GM21360 (cell line): Measurements from ENCODE around the gene SLC8A1.

Source experiments
- ATAC-seq: cut with Tn5 transposase; IDR thresholded peaks from one replicate; pipeline ENCODE4 v1.9.1; 2021; ENCODE audit warnings: mild to moderate bottlenecking, moderate library complexity; ENCODE audit not compliant: unreplicated experiment

Gene SLC8A1

DNA sequence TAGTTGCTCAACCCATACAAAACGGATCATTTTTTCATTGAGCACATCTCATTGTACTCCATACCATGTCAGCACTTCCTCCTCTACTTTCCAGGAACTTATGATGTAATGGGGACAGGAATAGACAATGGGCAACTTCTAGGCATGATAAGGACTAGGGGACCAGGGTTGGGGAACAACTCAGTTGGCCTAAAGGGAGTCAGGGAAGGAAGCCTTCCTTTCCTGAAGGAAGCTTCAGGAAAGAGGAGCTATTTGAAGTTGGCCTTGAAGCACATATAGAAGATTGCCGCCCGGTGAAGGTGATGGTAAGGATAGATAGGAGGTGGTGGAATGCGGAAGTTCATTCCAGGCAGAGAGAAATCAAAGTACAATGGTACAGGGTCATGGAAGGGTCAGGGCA, 283.9 kb downstream of the SLC8A1 start:
- no peak for ATAC-seq

DNA sequence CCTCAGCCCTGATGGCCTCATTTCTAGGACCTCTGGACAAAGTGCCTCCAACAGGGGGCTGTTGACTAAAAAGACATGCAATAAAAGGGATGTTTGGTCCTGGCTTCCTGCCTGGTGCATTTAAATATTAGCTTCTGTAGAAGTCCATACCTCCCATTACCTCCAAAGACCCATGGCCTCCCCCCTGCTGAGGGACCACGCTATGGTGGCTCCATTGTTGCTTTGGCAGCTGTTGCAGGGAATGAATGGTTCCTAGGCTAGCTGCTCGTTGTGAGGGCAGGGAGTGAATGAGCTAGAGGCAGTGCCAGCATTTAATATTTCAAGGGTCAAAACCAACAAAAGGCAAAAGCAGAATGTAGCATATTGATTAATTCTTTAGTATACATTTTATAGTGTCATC, 285.9 kb downstream of the SLC8A1 start:
- no peak for ATAC-seq

DNA sequence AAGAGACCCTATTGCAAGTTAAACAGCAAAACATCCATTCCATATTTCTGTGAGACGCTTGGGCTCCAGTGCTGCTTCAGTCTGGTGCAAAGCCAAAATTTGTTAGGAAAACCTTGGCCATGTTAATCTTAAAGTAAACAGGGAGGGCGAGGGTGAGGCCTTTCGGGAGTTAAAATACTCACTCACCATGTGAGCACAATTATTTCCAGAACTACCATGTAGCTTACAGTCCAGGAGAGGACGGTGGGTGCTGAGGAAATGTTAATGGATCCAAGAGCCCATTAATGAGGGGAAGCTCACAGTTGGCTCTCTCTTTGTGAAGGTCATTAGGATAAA, 286.4 kb downstream of the SLC8A1 start:
- no peak for ATAC-seq

DNA sequence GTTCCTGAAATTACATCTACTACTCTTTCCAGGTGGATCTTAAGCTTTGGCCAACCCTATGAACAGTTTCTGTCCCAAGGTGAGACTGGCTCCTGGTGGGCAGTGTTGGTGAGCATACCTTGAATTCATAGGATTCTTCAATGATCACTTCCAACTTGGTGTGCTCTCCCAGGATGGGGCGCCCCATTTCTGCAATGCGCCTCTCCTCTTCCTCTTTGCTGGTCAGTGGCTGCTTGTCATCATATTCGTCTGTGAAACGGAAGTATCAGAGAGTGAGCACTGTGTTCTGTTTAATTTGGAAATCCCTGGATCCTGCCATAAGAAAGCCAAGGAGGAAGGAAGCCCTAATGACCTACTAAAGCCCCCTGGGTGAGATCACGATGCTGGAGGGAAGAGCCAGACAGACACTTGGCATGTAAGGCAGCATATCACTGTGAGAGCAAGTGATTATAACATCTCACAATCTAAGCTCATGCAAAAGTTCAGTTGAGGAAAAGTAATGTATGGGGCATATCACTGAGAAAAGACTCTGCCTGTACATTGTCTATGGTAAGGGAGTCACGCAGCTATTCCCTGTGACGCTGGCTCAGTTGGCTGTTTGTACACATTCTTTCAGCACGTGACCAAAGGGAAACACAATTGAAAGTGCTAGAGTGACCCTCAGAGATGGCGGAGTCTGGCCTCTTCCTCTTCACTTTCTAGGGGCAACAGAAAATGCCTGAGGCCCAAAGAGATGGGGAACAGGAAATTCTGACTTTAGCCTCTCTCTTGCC, 287.0 kb downstream of the SLC8A1 start:
- no peak for ATAC-seq

DNA sequence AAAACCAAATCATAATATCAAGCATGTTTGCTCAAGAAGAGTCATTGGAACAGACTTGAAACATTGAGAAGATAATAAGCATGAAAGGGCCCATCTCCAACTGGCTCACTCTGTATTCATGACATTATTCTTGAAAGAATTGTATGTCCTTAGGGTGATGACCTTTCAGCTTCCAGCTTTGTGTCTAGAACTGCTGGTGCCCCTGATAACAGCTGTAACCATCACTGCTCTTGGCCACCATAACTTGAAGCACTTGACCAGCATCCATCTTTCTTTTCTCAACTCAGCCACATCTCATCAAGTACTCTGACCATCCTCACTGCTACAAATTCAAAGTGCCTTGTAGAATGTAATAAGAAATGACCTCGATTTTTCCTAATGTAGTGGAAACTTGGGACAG, 289.9 kb downstream of the SLC8A1 start:
- no peak for ATAC-seq

DNA sequence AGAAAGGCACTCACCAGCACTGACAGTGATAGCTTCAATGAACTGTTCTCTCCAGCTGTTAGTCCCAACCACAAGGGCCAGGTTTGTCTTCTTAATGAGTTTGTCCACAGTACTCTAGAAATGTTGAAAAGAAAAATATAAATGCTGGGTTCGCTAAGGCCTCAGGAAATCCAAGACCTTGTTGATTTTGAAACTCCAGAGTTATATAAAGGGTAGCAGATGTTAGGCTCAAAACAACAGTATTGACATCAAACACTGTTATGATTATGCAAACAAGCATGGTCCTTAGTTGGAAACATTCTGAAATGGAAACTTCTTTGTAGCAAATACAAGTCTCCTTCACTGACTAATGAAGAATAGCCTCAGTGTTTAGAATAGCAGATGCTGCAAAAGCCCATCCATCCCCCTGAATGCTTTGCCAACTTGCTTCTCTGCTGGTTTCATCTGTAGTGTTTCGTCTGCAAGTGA, 291.1 kb downstream of the SLC8A1 start:
- no peak for ATAC-seq

DNA sequence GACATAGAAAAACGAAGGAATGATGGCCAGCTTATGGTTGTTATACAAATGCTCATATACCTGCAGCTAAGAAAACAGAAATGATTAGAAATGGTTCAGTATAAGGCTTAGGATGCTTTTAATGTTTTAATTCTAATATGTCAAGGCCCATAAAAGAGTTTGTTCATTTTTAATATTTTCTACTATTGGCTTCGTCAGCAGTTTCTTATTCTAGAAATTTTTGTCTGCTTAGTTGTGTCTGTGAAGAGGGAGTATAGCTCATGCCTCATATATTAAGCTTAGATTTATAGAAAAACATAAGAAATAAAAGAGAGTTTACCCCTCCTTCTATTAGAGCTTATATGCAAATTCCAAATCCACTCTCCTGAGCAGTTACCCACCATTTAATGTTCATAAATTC, 292.6 kb downstream of the SLC8A1 start:
- no peak for ATAC-seq

DNA sequence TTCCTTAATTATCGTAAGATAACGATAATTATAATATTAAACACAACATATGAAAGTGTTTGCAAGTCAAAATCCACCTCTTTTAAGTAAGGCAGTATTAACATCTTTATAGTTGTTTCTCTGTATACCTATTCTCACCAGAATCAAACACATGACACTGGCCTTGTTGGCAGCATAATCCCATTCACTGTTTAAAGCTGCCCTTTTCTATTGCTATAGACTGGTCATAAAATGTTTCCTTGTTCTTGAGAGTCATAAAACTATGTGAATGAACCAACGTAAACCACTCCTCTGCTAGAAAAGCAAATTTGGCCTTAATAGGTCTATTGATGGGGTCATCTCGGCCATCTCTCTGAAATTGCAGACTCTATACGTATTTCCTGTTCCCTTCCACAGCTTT, 293.1 kb downstream of the SLC8A1 start:
- ATAC-seq: no peak

DNA sequence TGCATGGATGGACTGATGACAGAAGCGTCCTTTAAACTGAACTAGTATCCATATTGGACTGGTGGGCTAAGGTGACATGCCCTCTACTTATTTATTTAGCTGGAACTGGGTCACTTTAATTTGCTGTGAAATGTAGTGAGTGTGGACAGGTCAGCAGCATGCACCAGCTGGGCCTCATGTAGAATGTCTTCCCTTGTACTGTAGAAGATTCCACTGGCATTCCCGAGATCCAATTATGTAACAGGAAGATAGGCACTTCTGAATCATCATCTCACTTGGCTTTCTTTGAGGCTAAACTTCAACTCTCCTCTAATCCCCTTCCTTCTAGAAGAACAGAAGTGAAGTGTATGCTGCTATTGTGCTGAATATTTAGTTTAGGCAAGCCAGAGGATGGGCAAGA, 296.2 kb downstream of the SLC8A1 start:
- ATAC-seq: no peak

DNA sequence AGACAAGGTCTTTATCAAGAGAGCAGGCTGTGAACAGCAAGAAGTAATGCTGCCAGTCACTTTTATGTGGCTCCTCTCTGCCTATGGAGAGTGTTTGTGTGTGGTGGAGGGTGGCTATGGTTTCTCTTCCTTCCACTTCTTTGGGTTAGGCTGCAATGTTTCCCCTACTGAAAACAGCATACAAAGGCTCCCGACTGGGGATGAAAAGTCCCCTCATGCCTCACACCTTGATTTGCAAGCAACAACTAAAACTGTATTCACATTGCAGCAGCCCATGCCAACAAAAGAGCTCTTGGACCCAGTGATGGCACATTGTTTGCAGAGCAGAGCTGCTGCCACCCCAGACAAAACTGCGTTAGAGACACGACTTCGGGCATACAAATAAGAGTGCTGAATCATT, 301.6 kb downstream of the SLC8A1 start:
- no peak for ATAC-seq

DNA sequence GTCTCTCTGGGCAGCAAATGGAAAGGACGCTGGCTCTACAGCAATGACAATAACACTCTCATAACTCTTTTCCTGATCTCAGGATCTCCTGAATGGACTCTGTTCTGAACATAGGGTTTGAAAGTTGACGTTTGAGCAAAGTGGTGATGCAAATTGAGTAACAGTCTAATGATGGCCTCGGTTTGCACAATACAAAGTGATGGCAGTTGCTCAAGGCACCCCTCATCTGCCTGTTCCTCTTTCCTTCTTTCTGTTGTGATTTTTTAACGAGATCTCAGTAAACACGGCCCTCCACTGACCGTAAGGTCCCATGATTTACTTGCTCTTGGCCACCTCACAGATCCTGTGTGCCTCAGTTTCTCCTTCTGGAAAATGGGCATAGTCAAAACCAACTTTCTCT, 303.6 kb downstream of the SLC8A1 start:
- ATAC-seq: no peak

DNA sequence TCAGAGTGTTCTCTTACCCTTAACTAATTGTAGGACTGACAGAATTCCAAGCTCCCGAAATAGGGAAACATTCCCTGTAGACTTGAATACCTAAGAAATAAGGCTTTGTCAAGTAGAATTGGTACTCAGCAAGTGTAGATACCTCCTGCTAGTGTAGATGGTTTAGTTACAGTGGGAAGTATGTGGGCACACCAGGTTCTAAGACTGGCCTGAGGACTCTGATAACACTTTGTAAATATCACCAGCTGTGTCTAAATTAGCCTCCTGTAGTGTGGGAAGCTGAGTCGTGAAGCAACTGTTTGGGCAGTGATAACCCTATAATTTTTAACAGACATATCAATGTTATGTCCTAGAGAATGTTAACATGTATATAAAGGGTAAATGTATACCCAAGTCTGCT, 304.5 kb downstream of the SLC8A1 start:
- no peak for ATAC-seq

DNA sequence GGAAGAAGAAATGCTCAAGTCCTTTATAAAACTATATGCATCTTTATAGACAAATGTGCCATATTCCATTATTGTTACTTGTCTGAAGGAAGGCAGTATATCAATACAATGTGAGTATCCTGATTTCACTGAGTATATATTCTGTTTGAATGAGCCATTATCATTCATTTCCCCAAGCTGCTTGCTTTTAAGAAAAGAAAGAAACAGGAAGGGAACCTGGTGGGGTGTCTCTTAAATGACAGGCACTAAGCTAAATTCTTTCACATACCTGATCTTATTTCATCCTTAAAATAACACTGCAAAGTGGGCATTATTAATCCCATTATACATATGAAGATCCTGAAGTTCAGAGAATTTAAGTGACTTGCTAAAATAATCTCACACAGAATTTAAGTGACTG, 307.9 kb downstream of the SLC8A1 start:
- no peak for ATAC-seq

DNA sequence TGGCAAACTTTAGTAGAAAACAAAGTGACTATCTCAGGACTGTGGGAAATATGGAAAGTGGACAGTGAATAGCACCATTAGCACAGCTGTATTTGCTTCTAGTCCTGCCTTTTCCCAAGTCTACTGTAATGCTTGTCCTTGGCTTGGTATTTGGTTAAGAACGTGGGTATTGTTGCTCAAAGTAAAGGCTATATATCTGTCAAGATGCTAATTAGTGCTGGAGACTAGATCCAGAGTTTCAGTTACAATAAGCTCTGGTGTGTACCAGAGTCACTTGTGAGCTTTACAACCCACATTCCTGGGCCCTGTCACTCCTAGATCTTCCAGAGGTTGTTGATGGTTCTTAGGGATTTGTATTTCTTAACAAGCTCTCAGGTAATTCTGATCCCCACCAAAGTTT, 313.6 kb downstream of the SLC8A1 start:
- no peak for ATAC-seq

DNA sequence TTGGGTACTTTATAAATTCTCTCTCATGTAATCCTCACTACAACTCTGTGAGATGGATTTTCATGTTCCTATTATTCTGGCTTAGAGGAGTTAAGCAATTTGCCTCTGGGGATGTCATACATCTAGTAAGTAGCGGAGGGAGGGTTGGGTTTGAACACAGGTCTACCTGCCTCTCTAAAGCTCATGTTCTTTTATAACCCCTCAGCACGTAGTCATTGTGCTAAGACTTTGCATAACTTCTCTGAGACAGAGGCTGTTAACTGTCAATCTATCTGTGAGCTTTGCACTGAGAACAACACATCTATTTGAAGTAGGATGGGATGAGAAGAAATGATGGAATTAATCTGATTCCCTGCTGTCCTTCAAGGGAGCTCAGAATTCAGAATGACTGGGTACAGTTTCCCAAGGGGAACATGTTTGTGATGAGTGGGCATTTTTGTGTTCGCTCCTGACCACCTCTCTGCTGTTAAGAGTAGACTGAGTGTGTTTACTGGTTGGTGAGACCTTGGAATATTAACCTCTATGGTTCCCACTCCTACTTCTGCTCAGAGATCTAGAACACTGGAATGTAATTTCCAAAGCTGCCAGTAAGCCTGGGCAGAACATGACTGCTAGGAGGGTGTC, 320.7 kb downstream of the SLC8A1 start:
- no peak for ATAC-seq

DNA sequence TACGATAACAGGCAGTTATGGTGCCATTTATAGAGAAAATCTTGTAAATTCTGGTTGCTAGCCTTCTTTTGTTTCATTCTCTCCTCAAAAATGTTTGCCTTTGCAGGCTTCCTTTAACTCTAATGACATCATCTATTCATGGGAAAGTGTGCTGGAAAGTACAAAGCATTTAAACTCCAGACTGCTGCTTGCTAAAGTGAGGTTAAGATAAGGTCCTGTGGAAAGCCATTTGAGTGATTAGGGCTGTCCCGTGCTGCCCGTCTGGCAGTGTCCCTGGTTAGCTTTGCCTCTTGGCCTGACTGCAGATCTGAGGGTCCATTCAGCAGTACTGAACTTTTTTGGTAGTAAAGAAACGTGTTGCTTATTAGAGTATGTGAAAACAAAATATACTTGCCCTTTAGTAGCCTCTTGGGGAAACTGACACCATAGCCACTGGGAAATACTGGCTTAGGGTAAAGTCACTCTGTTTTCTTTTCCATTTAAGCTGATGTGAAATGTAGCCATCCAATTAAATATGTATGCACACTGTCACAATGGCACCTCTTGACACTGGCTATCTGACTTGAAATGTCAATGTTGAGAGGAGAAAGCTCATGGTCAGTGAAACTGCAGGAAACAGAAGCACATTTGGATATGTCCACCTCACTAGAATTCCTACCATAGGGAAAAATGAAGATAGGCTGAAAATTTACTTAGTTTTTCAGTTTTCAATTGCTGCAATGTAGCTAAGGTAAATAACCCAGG, 321.5 kb downstream of the SLC8A1 start:
- ATAC-seq: no peak

DNA sequence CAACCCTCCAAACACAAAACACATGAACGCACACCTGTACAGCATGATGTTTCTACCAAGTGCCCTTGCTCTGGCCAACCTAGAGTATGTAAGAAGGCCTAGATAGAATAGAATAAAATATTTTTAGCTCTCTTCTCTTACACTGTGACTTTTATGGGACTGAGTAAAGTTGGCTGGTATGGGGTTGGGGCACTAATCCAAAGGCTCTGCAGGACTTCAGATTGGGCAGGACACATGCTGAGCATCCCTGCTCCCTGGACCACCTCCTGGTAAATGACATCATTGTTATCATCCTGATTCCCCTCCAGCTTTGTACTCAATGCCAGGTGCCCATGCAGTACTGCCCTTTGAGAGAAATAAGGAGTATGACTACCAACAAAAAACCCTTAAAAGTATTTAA, 322.2 kb downstream of the SLC8A1 start:
- no peak for ATAC-seq

DNA sequence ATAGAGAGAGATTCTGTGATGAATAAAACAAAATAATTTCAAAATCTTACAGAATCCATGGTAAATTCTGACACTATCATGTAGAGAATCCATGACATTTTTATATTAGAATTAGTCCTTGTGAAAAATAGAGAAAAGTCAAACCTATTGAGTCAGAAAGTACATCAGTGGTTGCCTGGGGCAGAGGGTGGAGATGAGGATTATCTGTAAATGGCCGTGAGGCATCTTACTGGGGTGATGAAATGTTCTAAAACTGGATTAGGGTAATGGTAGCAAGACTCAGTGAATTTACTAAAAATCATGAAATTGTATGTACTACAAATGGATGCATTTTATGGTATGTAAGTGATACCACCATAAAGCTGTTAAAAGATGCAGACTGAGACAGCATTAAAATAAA, 323.1 kb downstream of the SLC8A1 start:
- no peak for ATAC-seq

DNA sequence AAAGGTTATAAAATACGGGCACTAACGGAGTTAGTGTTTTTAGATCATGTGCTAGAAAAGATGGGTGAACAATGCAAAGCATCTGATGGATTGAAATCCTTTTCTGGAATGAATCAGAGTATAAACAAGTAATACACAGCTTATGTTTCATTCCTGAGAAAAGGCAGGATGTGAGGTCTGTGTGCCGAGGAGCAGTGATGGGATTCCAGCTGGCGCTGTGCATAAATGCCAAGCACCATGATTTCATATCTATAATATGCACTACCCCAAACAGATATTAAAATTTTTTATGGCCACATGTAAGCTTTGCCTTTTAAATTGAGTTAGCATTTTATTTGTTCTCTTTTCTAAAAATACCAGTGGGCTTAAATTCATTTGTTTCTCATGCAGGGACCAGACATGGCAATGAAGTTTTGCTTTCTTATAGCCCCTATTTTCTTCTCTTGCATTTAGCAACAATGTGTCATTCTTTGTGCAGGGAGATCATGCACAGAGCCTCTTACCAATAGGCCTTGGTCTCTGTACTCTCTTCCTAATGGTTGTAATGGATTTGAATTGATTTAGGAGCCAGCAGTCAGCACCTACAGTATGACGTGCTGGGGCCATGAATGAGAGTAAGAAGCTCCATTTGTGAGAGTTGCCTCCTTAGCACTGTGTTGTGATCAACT, 323.9 kb downstream of the SLC8A1 start:
- ATAC-seq: no peak

DNA sequence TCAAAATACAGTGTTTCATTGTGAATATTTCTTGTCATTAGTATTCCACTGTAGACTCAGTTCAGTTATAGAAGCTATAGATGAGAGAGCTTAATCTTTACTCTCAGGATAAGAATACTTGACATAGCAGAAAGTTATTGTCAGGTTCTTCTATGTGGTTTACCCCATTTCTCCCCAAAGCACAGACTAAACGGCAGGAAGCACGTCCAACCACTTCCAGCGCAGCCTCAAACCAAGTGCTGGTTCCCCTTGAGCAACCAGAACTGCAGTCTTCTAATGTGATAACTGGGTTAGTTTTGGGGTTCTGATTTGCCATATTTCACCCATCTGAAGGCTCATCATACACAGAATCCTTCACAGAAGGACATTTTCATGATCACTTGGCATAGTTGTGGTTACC, 324.7 kb downstream of the SLC8A1 start:
- no peak for ATAC-seq

DNA sequence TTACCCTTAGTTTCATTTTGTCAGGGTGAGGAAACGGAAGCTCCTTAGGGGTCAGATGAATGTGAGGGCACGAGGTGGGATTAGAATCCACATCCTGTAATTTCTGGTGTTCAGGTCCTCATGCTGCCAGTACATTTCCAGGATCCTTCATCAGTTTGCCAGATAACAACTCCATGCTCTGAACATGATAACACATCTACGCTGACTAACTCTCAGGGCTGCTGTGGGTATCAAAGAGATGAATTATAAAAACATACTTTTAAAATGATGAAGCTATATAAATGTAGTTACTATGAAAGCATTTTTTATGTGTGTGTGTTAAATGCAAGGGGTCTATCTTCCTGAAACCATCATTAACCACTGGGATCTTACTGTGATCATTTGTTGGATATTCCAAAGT, 325.9 kb downstream of the SLC8A1 start:
- no peak for ATAC-seq

DNA sequence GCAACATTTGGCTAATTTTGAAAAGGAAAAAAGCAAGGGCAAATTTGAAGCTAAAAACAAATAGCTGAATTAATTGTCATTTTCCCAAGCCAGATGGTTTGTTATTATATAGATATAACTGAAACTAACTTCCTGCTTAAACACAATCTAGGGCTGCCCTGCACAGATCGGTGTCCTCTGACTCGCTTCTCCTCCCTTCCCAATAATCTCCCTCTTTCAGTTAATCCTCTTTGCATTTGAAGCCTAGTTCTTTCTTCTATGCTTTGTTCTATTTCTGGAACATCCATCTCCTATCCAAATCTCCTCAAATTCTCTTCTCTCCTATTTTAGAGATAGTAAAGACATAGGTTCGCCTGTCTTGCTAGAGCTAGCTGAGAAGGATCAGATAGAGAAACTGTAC, 328.1 kb downstream of the SLC8A1 start:
- ATAC-seq: no peak
